Measurements from ENCODE around the gene DHDDS.

DNA sequence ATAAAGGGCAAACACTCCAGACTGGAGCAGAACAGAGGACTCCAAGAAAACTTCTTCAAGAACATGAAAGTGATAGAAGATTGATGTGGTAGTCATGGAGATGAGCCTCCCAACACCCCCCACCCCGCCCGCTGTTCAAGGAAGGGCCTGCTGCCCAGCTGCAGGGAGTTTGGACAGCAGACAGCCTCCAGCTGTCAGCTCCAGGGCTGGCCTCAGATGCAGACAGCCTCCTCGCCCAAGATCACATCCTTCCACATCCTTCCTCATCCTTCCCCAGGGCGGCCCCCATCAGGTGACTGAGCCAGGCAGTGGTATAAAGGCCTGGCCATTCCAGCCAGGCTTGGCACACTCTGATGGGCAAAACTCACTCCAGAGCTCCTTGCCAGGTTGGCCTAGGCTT lies 64.7 kb downstream of the DHDDS start:
- no peak for TF ChIP-seq POLR2A (IDR thresholded peaks at IDR 0.05; ENCODE audit: extremely low read depth, insufficient read length)
- TF ChIP-seq, protein P1, sequence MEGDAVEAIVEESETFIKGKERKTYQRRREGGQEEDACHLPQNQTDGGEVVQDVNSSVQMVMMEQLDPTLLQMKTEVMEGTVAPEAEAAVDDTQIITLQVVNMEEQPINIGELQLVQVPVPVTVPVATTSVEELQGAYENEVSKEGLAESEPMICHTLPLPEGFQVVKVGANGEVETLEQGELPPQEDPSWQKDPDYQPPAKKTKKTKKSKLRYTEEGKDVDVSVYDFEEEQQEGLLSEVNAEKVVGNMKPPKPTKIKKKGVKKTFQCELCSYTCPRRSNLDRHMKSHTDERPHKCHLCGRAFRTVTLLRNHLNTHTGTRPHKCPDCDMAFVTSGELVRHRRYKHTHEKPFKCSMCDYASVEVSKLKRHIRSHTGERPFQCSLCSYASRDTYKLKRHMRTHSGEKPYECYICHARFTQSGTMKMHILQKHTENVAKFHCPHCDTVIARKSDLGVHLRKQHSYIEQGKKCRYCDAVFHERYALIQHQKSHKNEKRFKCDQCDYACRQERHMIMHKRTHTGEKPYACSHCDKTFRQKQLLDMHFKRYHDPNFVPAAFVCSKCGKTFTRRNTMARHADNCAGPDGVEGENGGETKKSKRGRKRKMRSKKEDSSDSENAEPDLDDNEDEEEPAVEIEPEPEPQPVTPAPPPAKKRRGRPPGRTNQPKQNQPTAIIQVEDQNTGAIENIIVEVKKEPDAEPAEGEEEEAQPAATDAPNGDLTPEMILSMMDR (IDR thresholded peaks at IDR 0.05; ENCODE audit: low read depth, low read length) = no peak
- TF ChIP-seq MYC (IDR thresholded peaks at IDR 0.05; ENCODE audit: low read depth, low read length) = no peak

All from NB4 (cell line).